HepG2 (cell line): ENCODE results near the gene DNAJC30. TPM values are rescaled to one million over a fixed set of nuclear protein-coding genes. Genes with fewer than 3 reads are reported as not detected.

Experiments used
- CCDC6 ChIP-seq: sonication (generic); formaldehyde crosslinking; IDR thresholded peaks from 2 replicates; pipeline ENCODE4 v1.8.1; 2022; ENCODE audit warnings: mild to moderate bottlenecking, missing genetic modification reagents, moderate library complexity
- ERF ChIP-seq: IDR thresholded peaks from 2 replicates; pipeline ENCODE4 v1.6.1; 2018; ENCODE audit warnings: missing biosample characterization, missing genetic modification reagents
- HES4 ChIP-seq: sonication (generic); formaldehyde crosslinking; IDR thresholded peaks from 2 replicates; pipeline ENCODE4 v1.9.0; 2021; ENCODE audit warnings: mild to moderate bottlenecking, missing genetic modification reagents, borderline replicate concordance
- NFKBIZ ChIP-seq: IDR thresholded peaks from 2 replicates; pipeline ENCODE4 v1.6.1; 2018; ENCODE audit warnings: missing genetic modification reagents, missing compliant biosample characterization
- NFRKB ChIP-seq: fragments of 450-650 bp; IDR thresholded peaks from 2 replicates; pipeline ENCODE4 v1.6.1; 2017
- RFX1 ChIP-seq: fragments of 450-650 bp; IDR thresholded peaks from 2 replicates; pipeline ENCODE4 v1.6.1; 2017
- RORA ChIP-seq: sonication (generic); formaldehyde crosslinking; IDR thresholded peaks from 2 replicates; pipeline ENCODE4 v1.5.0; 2020; ENCODE audit warnings: mild to moderate bottlenecking, missing genetic modification reagents, moderate library complexity
- SMAD1 ChIP-seq: sonication (generic); formaldehyde crosslinking; IDR thresholded peaks from 2 replicates; pipeline ENCODE4 v1.4.0; 2020; ENCODE audit warnings: missing genetic modification reagents, low read depth, mild to moderate bottlenecking, borderline replicate concordance
- ZEB1 ChIP-seq: IDR thresholded peaks from 2 replicates; pipeline ENCODE4 v1.6.1; 2012; ENCODE audit warnings: mild to moderate bottlenecking, low read depth, inconsistent platforms; ENCODE audit not compliant: insufficient replicate concordance
- ZSCAN21 ChIP-seq: sonication (generic); formaldehyde crosslinking; IDR thresholded peaks from 2 replicates; pipeline ENCODE4 v1.8.0; 2022; ENCODE audit warnings: mild to moderate bottlenecking, missing genetic modification reagents, moderate library complexity, borderline replicate concordance
- polyA plus RNA-seq, 8 experiments: library from polyadenylated mRNA; depleted of rRNA in 3 of 8; stranded (reverse) in 7 of 8; unstranded in 1 of 8; fragments of >200 nt; fragmentation: Illumina TruSeq in 4 of 8; extraction: Trizol in 4 of 8; gene quantifications; 2 replicates each; pipeline versions ENCODE4 v1.2.1 to v1.2.3, GENCODE V29; 2011 to 2016; ENCODE audit warnings: low read depth in 4 of 8, missing spikeins in 1 of 8, mixed read lengths in 1 of 8; ENCODE audit not compliant: insufficient read depth in 1 of 8
- total RNA-seq, 5 experiments: library from RNA; depleted of rRNA; stranded (reverse); fragments of >200 nt; fragmentation: Illumina TruSeq; extraction: Trizol; gene quantifications; 2 replicates each; pipeline ENCODE4 v1.2.3, GENCODE V29; 2016; ENCODE audit warnings: low read depth in 1 of 5
- TF ChIP-seq, protein P1 (sequence below): sonication (generic); formaldehyde crosslinking; IDR thresholded peaks from 2 replicates; pipeline ENCODE4 v1.5.0; 2020; ENCODE audit warnings: mild to moderate bottlenecking, missing genetic modification reagents
- TF ChIP-seq, protein P2 (sequence below): sonication (generic); formaldehyde crosslinking; IDR thresholded peaks from 2 replicates; pipeline ENCODE4 v1.5.0; 2020; ENCODE audit warnings: mild to moderate bottlenecking, missing genetic modification reagents, borderline replicate concordance
- TF ChIP-seq, protein P3 (sequence below): sonication (generic); formaldehyde crosslinking; IDR thresholded peaks from 2 replicates; pipeline ENCODE4 v1.5.1; 2020; ENCODE audit warnings: missing genetic modification reagents, mild to moderate bottlenecking, borderline replicate concordance
- TF ChIP-seq, protein P4 (sequence below): sonication (generic); formaldehyde crosslinking; IDR thresholded peaks from 2 replicates; pipeline ENCODE4 v1.4.0; 2020; ENCODE audit warnings: missing genetic modification reagents

Gene DNAJC30
- total and polyA plus RNA-seq, 2 of the 13 experiments (the other 11 are each of a cell fraction or from before 2014, with no cell fraction given) = 3.3 to 3.8 TPM

DNA sequence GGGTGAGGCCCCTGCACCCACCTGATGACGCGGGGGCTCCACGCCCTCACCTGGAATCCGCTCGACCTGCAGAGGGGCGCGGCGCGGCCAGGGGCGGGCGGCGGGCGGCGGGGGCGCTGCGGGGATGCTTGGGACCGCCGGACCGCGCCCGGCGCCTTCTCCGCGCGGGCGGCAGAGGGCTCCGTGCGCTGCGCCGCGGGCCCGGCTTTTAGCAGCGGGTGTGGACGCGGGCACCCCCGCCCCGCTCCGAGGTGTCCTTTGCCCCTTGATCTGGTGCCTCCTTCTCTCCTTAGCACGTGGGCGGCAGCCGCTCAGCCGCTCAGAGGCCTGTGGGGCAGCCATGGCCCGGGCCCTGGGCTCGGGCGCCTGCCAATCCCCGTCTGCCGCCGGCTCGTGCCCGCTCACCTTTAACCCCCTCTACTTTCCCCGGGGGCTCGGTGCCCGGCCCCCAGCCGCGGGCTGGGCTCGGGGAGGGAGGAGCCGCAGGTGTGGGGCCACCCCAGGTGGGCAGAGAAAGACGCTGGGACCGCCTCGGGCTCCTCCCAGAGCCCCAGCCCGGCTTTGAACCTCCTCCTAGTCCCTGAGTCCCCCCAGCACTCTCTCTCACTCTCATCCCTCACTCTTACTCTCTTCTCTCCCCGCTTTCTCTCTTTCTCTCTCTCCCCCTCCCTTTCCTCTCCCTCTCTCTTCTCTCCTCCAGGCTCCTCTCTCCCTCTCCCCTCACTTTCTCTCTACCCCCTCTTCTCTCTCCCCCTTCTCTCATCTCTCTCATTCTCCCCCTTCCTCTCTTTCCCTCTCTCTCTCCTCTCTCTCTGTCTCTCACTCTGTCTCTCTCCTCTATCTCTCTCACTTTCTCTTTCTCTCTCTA, 35.3 kb downstream of the DNAJC30 start (continued):
- TF ChIP-seq, protein P1, sequence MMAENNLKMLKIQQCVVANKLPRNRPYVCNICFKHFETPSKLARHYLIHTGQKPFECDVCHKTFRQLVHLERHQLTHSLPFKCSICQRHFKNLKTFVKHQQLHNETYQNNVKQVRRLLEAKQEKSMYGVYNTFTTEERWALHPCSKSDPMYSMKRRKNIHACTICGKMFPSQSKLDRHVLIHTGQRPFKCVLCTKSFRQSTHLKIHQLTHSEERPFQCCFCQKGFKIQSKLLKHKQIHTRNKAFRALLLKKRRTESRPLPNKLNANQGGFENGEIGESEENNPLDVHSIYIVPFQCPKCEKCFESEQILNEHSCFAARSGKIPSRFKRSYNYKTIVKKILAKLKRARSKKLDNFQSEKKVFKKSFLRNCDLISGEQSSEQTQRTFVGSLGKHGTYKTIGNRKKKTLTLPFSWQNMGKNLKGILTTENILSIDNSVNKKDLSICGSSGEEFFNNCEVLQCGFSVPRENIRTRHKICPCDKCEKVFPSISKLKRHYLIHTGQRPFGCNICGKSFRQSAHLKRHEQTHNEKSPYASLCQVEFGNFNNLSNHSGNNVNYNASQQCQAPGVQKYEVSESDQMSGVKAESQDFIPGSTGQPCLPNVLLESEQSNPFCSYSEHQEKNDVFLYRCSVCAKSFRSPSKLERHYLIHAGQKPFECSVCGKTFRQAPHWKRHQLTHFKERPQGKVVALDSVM (CRISPR knock-in tag) = peak; percentile 71
- TF ChIP-seq NFKBIZ (0 out of 2 replicates have a peak, but pooled peaks have one; percentile 36), RORA (CRISPR knock-in tag) (no peak), ERF (CRISPR knock-in tag) (0 out of 2 replicates have a peak, but pooled peaks have one; percentile 46), SMAD1 (CRISPR knock-in tag) (no peak), HES4 (CRISPR knock-in tag) (no peak), CCDC6 (CRISPR knock-in tag) (no peak), ZSCAN21 (CRISPR knock-in tag) (peak; percentile 64; the same call in 1 of the 2 replicates), ZEB1 (peak; percentile 33), RFX1 (no peak), NFRKB (no peak)
- TF ChIP-seq, protein P2, sequence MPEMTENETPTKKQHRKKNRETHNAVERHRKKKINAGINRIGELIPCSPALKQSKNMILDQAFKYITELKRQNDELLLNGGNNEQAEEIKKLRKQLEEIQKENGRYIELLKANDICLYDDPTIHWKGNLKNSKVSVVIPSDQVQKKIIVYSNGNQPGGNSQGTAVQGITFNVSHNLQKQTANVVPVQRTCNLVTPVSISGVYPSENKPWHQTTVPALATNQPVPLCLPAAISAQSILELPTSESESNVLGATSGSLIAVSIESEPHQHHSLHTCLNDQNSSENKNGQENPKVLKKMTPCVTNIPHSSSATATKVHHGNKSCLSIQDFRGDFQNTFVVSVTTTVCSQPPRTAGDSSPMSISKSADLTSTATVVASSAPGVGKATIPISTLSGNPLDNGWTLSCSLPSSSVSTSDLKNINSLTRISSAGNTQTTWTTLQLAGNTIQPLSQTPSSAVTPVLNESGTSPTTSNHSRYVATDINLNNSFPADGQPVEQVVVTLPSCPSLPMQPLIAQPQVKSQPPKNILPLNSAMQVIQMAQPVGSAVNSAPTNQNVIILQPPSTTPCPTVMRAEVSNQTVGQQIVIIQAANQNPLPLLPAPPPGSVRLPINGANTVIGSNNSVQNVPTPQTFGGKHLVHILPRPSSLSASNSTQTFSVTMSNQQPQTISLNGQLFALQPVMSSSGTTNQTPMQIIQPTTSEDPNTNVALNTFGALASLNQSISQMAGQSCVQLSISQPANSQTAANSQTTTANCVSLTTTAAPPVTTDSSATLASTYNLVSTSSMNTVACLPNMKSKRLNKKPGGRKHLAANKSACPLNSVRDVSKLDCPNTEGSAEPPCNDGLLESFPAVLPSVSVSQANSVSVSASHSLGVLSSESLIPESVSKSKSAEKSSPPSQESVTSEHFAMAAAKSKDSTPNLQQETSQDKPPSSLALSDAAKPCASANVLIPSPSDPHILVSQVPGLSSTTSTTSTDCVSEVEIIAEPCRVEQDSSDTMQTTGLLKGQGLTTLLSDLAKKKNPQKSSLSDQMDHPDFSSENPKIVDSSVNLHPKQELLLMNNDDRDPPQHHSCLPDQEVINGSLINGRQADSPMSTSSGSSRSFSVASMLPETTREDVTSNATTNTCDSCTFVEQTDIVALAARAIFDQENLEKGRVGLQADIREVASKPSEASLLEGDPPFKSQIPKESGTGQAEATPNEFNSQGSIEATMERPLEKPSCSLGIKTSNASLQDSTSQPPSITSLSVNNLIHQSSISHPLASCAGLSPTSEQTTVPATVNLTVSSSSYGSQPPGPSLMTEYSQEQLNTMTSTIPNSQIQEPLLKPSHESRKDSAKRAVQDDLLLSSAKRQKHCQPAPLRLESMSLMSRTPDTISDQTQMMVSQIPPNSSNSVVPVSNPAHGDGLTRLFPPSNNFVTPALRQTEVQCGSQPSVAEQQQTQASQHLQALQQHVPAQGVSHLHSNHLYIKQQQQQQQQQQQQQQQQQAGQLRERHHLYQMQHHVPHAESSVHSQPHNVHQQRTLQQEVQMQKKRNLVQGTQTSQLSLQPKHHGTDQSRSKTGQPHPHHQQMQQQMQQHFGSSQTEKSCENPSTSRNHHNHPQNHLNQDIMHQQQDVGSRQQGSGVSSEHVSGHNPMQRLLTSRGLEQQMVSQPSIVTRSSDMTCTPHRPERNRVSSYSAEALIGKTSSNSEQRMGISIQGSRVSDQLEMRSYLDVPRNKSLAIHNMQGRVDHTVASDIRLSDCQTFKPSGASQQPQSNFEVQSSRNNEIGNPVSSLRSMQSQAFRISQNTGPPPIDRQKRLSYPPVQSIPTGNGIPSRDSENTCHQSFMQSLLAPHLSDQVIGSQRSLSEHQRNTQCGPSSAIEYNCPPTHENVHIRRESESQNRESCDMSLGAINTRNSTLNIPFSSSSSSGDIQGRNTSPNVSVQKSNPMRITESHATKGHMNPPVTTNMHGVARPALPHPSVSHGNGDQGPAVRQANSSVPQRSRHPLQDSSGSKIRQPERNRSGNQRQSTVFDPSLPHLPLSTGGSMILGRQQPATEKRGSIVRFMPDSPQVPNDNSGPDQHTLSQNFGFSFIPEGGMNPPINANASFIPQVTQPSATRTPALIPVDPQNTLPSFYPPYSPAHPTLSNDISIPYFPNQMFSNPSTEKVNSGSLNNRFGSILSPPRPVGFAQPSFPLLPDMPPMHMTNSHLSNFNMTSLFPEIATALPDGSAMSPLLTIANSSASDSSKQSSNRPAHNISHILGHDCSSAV (CRISPR knock-in tag) = no peak
- TF ChIP-seq, protein P3, sequence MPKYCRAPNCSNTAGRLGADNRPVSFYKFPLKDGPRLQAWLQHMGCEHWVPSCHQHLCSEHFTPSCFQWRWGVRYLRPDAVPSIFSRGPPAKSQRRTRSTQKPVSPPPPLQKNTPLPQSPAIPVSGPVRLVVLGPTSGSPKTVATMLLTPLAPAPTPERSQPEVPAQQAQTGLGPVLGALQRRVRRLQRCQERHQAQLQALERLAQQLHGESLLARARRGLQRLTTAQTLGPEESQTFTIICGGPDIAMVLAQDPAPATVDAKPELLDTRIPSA (CRISPR knock-in tag) = no peak
- TF ChIP-seq, protein P4, sequence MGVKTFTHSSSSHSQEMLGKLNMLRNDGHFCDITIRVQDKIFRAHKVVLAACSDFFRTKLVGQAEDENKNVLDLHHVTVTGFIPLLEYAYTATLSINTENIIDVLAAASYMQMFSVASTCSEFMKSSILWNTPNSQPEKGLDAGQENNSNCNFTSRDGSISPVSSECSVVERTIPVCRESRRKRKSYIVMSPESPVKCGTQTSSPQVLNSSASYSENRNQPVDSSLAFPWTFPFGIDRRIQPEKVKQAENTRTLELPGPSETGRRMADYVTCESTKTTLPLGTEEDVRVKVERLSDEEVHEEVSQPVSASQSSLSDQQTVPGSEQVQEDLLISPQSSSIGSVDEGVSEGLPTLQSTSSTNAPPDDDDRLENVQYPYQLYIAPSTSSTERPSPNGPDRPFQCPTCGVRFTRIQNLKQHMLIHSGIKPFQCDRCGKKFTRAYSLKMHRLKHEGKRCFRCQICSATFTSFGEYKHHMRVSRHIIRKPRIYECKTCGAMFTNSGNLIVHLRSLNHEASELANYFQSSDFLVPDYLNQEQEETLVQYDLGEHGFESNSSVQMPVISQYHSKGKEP (CRISPR knock-in tag) = no peak
